Left ventricle myocardium inferior (tissue), 1 donor: Measurements from ENCODE around the gene PIK3R1. TPM values are rescaled to one million over a fixed set of nuclear protein-coding genes. Genes with fewer than 3 reads are reported as not detected.

ENCODE experiments used
- DNase-seq: peaks from one replicate; pipeline ENCODE4 v3.0.0-alpha.2; 2020
- H3K27ac ChIP-seq: fragments of 200-600 bp; replicated peaks from 2 replicates; pipeline ENCODE4 v1.8.0; 2021
- H3K27me3 ChIP-seq: fragments of 200-600 bp; 2 replicates; pipeline ENCODE4 v1.8.0; 2021; ENCODE audit warnings: low read depth
- H3K36me3 ChIP-seq: fragments of 200-600 bp; 2 replicates; pipeline ENCODE4 v1.8.0; 2021
- H3K4me1 ChIP-seq: fragments of 200-600 bp; 2 replicates; pipeline ENCODE4 v1.8.0; 2021
- H3K4me3 ChIP-seq: fragments of 200-600 bp; 2 replicates; pipeline ENCODE4 v1.8.0; 2021; ENCODE audit warnings: mild to moderate bottlenecking, moderate library complexity
- H3K9me3 ChIP-seq: fragments of 200-600 bp; replicated peaks from 2 replicates; pipeline ENCODE4 v1.8.0; 2021
- intact Hi-C: fragments of 100-400 bp; cut with micrococcal nuclease; formaldehyde crosslinking; loops from one replicate; pipeline ENCODE4 v1.11.0; 2022
- total RNA-seq: library from RNA; stranded (reverse); fragmentation: NEBNext Ultra II Directional; extraction: Animal tissue kit (Norgen Biotek cat#: 25700); gene quantifications from one replicate; pipeline ENCODE4 v1.2.1, GENCODE V29; 2021
- TF ChIP-seq, protein P1 (sequence below): fragments of 200-600 bp; IDR thresholded peaks from 2 replicates; pipeline ENCODE4 v1.8.0; 2021; ENCODE audit warnings: antibody characterized with exemption, mild to moderate bottlenecking, borderline replicate concordance
- donor health status: DM: no; HTN: yes; CAD: no; lungs with severe emphysema.

The PIK3R1 gene
- total RNA-seq, 1 donor from 2014 or later = 132 TPM

DNA sequence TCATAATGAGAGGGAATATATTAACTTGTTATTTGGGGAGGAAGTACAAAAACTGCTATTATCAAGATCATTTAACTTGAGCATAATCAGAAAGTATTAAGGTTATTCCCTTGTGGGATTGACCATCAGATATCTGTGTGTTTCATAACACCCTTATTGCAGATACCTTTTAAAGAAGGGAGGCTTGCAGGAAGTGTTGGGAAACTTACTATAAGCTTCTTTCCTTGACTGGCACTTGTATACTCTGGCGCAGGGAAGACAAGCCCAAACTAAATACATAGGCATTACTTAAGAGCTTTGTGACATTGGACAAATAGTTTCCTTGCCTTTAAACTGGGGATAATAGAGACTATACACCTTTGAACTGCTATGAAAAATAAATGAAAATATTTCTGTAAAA, 50.9 kb downstream of the PIK3R1 start:
- peaks cover 100% of the 10 kb centered on the region for H3K4me1 ChIP-seq
- H3K27me3 ChIP-seq = no peaks in the 10 kb centered on the region
- DNase-seq = no peak
- intact Hi-C loops = no loop called here
- H3K4me3 ChIP-seq = peak overlapping the region; percentile 3
- H3K9me3 ChIP-seq = no peaks in the 10 kb centered on the region
- no peaks in the 10 kb centered on the region for H3K36me3 ChIP-seq
- TF ChIP-seq, protein P1, sequence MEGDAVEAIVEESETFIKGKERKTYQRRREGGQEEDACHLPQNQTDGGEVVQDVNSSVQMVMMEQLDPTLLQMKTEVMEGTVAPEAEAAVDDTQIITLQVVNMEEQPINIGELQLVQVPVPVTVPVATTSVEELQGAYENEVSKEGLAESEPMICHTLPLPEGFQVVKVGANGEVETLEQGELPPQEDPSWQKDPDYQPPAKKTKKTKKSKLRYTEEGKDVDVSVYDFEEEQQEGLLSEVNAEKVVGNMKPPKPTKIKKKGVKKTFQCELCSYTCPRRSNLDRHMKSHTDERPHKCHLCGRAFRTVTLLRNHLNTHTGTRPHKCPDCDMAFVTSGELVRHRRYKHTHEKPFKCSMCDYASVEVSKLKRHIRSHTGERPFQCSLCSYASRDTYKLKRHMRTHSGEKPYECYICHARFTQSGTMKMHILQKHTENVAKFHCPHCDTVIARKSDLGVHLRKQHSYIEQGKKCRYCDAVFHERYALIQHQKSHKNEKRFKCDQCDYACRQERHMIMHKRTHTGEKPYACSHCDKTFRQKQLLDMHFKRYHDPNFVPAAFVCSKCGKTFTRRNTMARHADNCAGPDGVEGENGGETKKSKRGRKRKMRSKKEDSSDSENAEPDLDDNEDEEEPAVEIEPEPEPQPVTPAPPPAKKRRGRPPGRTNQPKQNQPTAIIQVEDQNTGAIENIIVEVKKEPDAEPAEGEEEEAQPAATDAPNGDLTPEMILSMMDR = no peak
- peak overlapping the region; percentile 91 for H3K27ac ChIP-seq

DNA sequence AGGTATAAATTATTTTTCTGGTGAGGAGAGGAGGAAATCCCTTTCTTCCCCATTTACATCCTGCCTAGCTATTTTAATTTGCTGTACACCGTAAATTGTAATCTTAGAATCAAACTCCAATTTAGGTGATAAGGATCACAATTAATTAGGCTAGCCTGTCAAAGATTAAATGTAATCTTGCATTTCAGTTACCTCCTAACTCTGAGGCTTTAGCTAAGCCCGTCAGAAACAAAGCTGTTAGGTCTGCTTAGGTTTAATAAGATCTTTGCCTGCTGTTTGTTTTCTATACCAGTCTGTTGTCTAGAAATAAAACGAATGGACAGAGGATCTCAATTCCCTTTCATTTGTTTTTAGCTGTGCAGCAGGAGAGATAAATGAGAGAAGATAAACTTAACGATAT, 51.5 kb downstream of the PIK3R1 start:
- Histone ChIP-seq H3K4me1 (peaks cover 100% of the 10 kb centered on the region), H3K4me3 (peak overlapping the region; percentile 3)
- intact Hi-C loops = no loop called here

DNA sequence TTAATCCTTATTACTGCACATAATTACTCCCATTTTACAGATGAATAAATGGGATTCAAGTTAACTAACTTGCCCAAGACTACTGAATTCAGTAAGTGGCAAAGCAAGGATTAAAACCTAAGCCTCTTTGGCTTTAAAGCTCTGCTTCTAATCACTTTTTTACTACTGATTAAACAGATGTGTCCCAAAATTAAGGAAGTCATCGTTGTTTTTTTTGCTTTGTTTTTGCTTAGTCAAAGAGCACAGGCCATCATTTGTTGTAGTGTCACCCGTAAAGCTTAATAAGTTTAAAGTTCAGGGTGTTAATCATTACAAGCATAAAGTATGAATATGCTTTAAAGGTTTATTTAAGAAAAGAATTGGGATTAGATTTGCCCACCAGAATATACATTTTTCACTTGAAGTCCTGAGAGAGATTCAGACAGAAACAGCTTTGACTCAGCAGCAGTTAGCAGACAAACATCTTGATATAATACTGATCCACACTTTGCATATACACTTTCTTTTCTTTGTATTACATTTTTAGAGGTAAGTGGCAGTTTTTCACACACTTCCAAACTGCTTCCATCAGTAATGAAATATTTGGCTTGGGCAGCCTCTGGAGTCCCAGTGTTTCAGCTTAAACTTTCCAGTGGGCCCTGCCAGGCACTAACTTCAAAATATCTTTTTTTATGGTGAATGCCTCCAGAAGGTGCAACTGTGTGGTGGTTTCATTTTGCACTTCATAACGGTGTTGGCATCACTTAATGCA, 52.7 kb downstream of the PIK3R1 start:
- Histone ChIP-seq H3K4me1 (peaks cover 100% of the 10 kb centered on the region), H3K4me3 (no peak overlapping the region), H3K36me3 (no peaks in the 10 kb centered on the region), H3K9me3 (no peaks in the 10 kb centered on the region), H3K27me3 (no peaks in the 10 kb centered on the region), H3K27ac (peak overlapping the region; percentile 91)
- TF ChIP-seq, protein P1 = no peak
- intact Hi-C loops = no loop called here
- DNase-seq = no peak

More for the DNA sequence above, 51.5 kb downstream of the PIK3R1 start:
- DNase-seq = no peak
- TF ChIP-seq, protein P1 = no peak
- Histone ChIP-seq H3K27ac (peak overlapping the region; percentile 91), H3K27me3 (no peaks in the 10 kb centered on the region), H3K36me3 (no peaks in the 10 kb centered on the region), H3K9me3 (no peaks in the 10 kb centered on the region)

DNA sequence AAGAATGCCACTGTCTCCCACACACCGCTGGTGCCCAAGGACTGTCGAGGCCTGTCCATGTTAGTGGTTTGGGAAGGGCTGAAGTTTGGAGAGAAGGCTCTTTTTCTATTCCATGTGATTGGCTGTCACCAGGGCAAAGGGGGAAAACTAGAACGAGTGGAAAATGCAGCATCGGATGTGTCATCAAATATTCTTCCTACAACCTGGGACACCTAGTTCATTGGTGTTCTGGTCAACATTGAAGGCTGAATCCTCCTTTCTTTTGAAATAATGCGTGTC, 53.2 kb downstream of the PIK3R1 start:
- peaks cover 100% of the 10 kb centered on the region for H3K4me1 ChIP-seq
- H3K4me3 ChIP-seq = no peak overlapping the region
- intact Hi-C loops = no loop called here
- DNase-seq = no peak
- peak overlapping the region; percentile 91 for H3K27ac ChIP-seq
- H3K36me3 ChIP-seq = no peaks in the 10 kb centered on the region
- H3K9me3 ChIP-seq = no peaks in the 10 kb centered on the region
- H3K27me3 ChIP-seq = no peaks in the 10 kb centered on the region
- TF ChIP-seq, protein P1 = no peak

DNA sequence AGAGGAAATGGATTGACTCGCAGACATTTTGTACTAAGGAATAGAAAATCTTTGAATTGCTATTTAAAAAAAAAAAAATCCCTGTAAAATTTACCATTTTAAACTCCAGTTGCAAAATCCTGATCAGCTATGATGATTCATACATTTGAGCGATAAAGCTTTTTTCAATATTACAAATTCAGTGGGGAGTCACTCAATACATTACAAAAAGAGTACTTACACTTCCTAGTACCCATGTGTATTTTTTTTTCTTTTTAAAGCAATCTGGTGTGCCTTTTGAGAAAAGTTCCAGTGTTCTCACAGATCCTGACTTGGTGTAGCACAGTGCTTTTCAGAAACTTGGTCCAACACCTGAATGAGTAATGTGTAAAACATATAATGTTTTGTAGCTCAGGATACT, 54.3 kb downstream of the PIK3R1 start:
- intact Hi-C loops = no loop called here
- TF ChIP-seq, protein P1 = no peak
- no peak for DNase-seq

More for the DNA sequence above, 54.3 kb downstream of the PIK3R1 start:
- Histone ChIP-seq H3K4me3 (no peak overlapping the region), H3K27me3 (no peaks in the 10 kb centered on the region), H3K36me3 (peaks cover 10% of the 10 kb centered on the region), H3K4me1 (peaks cover 100% of the 10 kb centered on the region), H3K27ac (peak overlapping the region; percentile 91), H3K9me3 (no peaks in the 10 kb centered on the region)
